Glomerular visceral epithelial cell (primary cell): ENCODE measurements around the gene ZFP82.

Source experiments
- DNase-seq: peaks from one replicate; pipeline ENCODE4 v3.0.0-alpha.2; 2016; ENCODE audit errors: extremely low spot score

Gene ZFP82

DNA sequence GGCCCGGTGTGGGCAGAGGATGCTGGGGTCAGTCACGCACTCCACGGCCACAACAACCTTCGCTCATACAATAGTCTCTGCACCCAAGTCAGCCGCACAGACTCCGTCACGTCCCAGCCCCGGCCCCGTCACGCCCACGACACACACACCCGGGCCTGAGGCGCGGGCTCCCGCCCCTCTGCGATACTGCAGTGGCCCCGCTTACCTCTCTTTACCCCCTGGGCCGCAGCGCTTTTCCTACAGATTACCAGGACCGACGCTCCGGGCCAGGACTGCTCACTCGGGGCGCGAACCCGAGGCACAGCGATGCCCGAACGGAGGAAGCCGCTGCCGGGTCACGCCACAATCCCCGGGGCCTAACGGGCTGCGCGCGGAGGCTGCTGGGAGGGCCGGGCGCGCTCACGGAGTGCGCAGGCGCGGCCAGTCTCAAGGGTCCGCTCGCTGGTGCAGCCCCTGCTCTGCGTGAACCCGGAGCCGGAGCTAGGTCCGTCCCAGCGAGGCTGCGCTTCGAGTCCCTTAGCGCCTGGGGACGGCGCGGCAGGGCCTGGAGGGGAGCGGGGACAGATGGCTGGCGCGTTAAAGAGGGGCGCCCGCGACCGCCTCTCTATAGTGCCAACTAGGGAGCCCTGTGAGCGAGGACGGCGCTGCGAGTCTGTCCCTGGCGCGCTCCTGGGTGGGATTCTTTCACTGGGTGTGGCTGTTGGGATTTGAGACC lies at the start of gene ZFP82:
Gene ZFP82 (minus strand): TSS at position 358 of the 715 bp plus-strand sequence. CDS start 8,855 bp downstream, outside the sequence.
- DNase-seq, result no peak

DNA sequence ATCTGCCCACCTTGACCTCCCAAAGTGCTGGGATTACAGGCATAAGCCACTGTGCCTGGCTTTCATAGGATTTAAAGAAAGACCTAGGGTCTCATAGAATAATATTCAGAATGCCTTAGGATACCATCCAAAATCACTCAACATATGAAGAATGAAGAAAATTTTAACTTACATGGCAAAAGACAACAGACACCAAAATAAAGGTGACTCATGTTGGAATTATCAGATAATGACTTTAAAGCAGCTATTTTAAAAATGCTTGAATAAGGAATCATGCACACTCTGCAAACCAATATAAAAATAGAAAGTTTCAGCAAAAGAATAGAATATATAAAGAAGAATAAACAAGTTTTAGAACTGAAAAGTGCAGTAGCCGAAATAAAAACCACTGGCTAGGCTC lies 41.6 kb upstream of the ZFP82 start:
- no peak for DNase-seq

DNA sequence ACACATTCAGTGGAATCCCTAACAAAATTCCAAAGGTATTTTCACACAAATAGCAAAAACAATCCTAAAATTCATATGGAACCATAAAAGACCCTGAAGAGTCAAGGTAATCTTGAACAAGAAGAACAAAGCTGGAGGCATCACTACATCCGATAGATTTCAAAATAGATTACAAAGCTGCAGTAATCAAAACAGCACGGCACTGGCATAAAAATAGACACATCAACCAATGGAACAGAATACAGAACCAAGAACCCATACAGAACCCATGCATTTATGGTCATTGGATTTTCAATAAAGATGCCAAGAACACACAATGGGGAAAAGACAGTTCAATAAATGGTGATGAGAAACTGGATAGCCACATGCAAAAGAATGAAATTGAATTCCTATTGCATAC lies 38.4 kb upstream of the ZFP82 start:
- DNase-seq, result no peak

DNA sequence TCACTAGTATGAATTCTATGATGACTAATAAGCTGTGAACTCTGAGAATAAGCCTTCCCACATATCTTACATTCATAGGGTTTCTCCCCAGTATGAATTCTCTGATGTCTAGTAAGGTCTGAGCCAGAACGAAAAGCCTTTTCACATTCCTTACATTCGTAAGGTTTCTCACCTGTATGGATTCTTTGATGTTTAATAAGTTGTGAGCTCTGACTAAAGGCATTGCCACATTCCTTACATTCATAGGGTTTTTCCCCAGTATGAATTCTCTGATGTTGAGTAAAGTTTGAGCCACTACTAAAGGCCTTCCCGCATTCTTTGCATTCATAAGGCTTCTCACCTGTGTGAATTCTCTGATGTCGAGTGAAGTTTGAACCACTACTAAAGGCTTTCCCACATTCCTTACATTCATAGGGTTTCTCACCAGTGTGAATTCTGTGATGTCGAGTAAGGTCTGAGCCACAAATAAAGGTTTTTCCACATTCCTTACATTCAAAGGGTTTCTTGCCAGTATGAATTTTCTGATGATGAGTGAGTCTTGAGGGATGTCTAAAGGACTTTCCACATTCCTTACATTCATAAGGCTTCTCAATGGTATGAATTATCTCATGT lies 30.7 kb upstream of the ZFP82 start:
- DNase-seq, result no peak

DNA sequence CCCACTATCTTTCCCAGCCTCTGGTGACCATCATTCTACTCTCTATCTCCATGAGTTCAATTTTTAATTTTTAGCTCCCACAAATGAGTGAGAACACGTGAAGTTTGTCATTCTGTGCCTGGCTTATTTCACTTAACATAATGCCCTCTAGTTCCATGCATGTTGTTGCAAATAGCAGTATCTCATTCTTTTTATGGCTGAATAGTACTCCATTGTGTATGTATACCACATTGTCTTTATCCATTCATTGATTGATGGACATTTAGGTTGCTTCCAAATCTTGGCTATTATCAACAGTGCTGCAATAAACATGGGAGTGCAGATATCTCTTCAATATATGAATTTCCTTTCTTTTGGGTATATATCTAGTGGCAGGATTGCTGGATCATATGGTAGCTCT lies 22.9 kb upstream of the ZFP82 start:
- no peak for DNase-seq

DNA sequence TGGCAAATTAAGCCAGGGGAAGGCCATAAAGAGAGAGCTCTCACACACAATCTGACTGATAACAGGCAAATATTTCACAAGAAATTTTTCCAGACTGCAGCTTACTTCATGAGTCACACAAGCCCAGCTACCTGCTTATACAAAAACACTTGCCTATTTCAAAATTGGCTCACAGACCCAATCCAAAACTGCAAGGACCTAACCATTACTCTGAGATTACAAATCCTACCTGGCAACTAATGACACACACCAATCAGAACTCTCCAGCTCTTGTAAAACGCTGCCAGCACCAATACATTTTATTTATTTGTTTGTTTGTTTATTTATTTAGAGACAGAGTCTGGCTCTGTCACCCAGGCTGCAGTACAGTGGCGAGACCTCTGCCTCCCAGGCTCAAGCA lies 18.1 kb upstream of the ZFP82 start:
- no peak for DNase-seq

DNA sequence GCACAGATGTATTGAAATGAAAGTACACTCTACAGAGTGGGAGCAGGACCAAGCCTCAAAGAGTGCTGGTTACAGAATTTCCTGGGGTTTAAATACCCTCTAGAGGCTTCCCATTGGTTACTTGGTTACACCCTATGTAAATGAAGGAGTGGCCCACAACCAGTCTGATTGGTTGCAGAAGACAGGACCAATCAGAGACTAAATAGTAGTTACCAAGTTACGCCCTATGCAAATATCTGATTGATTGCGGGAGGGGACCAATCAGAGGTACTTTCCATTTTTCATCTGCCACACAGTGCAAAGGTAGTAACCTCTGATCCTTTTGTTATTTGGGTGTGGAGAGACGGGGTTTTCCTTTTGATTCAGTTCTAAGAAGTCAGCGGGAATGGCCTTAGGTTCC lies 5.5 kb upstream of the ZFP82 start:
- no peak for DNase-seq

DNA sequence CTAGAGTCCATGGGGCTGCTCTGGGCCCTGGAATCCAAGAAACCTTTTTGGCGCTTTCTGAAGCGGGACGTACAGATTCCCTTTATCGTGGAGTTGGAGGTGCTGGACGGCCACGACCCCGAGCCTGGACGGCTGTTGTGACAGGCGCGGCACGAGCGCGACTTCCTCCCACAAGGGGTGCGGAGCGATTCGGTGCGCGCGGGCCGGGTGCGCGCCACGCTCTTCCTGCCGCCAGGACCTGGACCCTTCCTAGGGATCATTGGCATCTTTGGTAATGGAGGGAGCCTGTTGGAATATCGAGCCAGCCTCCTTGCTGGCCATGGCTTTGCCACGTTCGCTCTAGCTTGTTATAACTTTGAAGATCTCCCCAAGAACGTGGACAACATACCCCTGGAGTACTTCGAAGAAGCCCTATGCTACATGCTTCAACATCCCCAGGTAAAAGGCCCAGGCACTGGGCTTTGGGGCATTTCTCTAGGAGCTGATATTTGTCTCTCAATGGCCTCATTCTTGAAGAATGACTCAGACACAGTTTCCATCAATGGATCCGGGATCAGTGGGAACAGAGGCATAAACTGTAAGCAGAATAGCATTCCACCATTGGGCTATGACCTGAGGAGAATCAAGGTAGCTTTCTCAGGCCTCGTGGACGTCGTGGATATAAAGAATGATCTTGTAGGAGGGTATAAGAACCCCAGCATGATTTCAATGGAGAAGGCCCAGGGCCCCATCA lies 3.5 kb upstream of the ZFP82 start:
- DNase-seq, result no peak

DNA sequence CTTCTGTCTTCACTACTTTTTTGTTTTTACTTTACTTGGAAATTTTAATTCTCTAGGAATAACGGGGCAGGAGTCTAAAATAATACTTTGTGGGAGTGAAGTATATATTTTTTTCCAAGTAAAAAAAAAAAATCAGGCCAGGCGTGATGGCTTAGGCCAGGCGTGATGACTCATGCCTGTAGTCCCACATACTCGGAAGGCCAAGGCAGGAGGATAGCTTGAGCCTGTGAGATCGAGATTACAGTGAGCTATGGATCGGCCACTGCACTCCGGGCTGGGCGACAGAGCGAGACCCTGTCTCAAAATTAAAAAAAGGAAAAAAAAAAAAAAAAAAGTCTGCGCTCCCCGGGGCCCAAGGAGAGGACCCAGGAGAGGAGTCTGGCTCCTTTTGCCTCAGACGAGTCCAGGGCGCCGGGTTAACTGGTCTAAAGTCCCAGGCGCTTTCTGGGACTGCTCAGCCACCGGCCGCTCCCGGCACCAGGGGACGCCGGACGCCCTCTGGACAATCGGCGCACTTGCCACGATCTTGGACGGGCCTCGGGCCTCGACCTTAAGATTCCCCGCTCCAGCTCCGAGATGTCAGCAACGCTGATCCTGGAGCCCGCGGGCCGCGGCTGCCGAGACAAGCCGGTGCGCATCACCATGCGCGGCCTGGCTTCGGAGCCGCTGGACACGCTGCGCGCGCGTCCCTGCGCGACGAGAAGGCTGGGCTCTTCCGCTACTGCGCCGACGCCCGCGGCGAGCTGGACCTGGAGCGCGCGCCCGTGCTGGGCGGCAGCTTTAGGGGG lies 2.7 kb upstream of the ZFP82 start:
- DNase-seq, result no peak

DNA sequence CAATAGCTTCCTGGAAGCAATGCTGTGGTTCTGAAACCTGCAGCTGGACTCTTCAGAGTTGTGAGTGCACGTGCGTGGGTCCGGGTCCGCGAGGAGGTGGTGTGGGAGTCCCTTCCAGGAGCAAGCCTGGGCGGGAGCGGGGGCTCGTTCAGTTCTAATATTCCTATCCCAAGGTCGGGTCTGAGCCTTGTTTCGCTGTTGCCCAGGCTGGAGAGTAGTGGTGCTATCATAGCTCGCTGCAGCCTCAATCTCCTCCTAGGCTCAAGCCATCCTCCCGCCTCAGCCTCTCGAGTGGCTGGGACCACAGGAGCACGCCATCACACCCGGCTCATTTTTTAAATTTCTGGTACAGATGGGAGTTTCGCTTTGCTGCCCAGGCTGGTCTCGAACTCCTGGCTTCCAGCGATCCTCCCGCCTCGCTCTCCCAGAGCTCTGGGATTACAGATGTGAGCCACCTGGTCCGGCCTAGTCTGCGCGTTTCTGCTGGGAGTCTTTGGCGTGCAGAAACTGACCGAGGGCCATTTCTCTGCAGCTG lies 625 bp downstream of the ZFP82 start:
- DNase-seq, result no peak

DNA sequence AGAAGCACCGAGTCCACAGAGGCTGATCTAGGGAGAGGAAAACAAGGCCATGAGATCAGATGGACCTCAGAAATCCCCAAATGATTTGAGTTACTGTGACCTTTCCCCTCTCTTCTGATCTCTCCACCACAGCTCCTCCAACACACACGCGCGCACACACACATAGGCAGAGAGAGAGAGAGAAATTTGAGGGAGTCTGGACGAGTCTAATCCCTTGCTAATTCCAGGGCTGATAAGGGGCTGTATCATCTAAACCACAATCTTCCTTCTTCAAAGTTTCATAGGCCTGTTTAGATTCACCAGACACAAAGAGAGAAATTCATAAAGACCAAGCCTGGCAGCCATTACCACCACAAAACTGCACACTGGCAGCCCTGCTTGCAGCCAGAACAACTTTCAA lies 8.6 kb downstream of the ZFP82 start:
- DNase-seq, result no peak

DNA sequence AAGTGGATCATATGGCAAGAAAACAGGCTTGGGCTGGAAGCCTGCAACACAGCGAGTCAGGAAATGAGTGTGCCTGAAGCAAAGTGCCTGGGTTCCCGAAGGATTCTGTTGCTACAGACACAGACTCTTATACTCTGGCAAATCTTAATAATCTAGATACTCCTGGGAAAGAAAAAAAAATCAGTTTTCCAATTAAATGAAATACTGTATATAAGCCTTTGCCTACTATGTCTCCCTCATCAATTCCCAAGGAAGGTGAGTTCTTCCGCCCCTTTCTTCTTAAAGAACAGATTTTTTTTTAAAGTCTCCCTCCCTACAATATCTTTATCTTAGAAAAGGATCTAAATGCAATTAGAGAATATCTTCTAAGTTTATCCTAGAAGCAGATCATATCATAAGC lies 10.3 kb downstream of the ZFP82 start:
- DNase-seq, result no peak

DNA sequence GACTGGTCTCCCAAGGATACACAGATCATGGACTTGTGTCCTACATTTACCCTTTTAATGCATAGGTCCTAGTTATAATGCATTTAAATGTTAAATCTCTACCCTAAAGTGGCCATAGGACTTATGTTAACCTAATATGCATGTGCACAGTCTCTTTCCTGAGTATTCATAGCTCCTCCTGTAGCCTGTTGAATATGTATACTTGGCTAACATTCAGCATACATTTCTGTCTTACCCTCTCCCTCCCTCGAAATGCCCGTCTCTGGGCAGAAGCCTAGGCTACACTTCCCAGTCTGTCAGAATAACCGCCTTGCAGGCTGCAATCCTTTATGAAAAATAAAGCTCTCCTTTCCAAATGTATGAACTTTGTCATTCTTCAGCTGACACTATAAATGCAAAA lies 13.9 kb downstream of the ZFP82 start:
- no peak for DNase-seq

DNA sequence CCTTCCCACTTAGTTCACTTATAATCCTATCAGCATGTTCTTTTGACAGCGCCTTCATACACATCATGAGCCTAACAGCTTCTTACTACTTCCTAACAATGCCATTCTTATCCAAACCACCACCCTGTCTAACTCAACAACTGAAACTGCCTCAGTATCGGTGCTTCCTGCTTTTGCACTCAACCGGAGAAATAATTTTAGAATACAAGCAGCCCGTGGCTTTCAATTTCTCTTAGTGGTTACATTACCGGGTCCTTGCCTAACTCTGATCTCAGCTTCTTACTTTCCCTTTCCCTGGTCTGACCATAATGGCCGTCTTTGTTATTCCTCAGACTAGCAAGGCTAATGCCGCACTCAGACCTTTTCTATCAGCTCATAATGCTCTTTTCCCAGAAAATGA lies 17.0 kb downstream of the ZFP82 start:
- DNase-seq, result no peak

DNA sequence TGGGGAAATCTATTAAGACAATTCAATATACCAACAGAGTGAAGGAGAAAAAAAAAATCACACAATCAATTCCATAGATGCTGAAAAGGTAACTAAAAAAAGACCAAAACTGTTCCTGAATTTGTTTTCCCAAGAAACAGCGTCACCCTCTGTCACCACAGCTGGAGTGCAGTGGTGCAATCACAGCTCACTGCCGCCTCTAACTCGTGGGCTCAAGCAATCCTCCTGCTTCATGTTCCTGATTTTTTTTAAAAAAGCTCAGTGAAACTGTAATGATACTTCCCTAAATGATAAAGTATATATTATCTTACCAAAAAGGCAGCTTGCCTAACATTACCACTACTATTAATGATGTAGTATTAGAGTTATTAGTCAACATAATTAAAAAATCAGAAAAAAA lies 19.9 kb downstream of the ZFP82 start:
- DNase-seq, result no peak

DNA sequence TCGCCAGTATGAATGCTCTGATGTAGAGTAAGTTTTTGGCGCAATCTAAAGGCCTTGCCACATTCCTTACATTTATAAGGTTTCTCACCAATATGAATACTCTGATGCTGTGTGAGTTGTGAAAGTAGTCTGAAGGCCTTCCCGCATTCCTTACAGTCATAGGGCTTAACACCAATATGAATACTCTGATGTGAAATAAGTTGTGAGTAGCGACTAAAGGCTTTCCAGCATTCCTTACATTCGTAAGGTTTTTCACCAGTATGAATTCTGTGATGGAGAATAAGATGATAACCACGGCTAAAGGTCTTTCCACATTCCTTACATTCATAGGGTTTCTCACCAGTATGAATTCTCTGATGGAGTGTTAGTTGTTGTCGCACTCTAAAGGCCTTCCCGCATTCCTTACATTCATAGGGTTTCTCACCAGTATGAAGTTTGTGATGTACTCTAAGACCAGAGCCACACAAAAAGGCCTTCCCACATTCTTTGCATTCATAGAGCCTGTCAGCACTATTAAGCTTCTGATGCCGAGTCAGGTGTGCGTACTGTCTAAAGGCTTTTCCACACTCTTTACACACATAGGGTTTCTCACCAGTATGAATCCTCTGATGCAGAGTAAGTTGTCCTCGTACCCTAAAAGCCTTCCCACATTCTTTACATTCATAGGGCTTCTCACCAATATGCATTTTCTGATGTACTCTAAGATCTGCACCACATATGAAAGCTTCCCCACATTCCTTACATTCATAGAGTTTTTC lies 25.3 kb downstream of the ZFP82 start:
- no peak for DNase-seq

DNA sequence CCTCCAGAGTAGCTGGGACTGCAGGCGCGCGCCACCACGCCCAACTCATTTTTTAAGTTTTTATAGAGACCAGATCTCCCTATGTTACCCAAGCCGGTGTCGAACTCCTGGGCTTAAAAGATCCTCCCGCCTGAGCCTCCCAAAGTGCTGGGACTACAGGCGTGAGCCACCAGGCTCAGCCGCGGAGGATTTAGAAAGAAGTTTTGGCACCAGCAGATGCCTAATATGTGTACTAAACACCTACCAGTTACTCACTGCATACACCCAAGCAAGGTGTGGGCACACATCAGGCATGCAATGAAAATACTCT lies 39.0 kb downstream of the ZFP82 start:
- DNase-seq, result no peak

DNA sequence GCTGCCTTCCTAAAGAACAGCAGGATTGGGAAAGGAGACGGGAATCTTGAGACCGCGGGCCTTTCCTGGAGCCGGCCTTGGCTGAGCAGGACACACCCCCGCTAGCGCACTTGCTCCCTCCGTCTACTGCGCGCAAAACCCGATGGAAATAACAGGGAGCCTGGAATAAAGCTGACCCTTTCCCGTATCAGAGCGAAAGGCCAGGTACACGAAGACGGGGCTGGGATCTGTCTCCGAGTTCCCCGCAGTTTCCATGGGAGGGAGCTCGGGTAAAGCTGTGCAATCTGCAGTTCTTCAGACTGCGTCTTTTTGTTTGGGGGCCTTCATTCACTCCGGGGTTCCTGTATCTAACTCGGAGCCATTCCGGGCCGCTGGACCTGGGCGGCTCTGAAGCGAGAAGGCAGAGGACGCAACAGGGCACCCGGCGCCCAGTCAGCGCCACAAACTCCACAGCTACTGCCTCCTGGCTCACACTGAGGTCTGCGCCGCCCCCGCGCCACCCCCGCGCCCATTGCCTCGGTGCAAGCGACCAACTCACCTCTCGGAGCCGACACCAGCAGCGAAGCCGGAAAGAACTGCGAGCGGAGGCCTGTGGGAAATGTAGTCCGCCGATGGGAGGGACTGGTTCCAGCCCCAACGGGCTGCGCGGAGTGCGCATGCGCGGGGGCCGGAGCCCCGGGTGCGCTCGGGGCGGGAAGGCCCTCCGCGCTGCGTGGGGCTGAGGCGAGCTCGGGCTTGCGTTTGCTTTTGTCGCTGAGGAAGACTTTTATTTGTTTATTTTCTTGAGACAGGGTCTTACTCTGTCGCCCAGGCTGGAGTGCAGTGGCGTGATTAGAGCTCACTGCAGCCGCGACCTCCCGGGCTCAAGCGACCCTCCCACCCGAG lies 39.6 kb downstream of the ZFP82 start, which contains the start of gene ZFP14:
Gene ZFP14 (minus strand): TSS at position 577 of the 885 bp plus-strand sequence. CDS start 11,309 bp downstream, outside the sequence.
- peak; percentile 92 for DNase-seq

DNA sequence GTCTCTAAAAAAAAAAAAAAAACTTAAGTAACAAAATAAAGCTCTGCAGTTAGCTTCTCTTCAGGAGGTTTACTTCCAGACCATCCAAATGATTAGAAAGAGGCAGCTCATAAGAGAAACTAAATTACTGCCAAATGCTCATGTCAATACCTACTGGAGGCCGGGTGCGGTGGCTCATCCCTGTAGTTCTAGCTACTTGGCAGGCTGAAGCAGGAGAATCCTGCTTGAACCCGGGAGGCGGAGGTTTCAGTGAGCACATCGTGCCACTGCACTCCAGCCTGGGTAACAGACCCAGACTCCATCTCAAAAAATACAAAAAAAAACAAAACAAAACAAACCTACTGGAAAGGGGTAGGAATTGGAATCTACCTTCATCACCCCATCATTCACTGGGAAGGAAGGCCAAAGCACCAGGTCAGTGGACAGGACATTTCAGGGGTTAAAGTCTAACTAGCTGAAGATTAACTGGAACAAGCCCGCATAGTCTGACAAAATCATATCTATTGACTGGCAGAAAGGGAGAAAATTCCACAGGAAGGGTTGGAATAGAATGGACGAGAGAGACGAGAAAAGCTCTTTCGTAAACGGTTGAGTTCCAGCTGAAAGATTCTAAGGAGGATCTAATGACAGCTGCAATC lies 40.8 kb downstream of the ZFP82 start:
- DNase-seq, result no peak

DNA sequence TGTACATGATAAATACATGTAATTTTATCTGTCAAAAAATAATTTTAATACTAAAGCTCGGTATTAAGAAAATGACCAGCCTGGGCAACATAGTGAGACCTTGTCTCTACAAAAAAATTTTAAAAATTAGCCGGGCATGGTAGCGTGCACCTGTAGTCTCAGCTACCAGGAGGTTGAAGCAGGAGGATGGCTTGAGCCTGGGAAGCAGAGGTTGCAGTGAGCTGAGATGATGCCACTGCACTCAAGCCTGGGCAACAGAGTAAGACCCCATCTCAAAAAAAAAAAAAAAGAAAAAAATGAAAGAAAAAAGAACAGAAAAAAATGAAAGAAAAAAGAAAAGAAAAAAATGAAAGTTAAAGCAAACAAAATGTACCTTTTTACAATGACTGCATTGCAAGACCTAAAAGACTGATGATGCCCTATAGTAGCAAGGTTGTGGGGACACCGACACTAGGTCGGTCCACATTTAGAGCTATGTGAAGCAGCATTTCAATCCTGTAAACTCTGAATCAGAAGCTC lies 44.7 kb downstream of the ZFP82 start:
- DNase-seq, result no peak
